Kidney epithelial cell (primary cell): ENCODE measurements around the gene TNFRSF8. TPM values are rescaled to one million over a fixed set of nuclear protein-coding genes. Genes with fewer than 3 reads are reported as not detected.

Source experiments
- DNase-seq: peaks from one replicate; pipeline ENCODE4 v3.0.0-alpha.2; 2010; ENCODE audit warnings: low read depth
- H3K27me3 ChIP-seq: 2 replicates; pipeline ENCODE4 v1.6.0; 2011; ENCODE audit warnings: low read length; ENCODE audit not compliant: control insufficient read depth, insufficient read depth
- H3K36me3 ChIP-seq: 2 replicates; pipeline ENCODE4 v1.5.1; 2011; ENCODE audit warnings: low read length; ENCODE audit not compliant: control insufficient read depth, insufficient read depth
- H3K4me3 ChIP-seq: 2 replicates; pipeline ENCODE4 v1.5.1; 2011; ENCODE audit warnings: low read depth, mild to moderate bottlenecking, control low read depth, low read length
- total RNA-seq: library from RNA; depleted of rRNA; stranded (reverse); fragments of >200 nt; gene quantifications from 2 replicates; pipeline ENCODE4 v1.2.3, GENCODE V29; 2015
- TF ChIP-seq, protein P1 (sequence below): IDR thresholded peaks from 2 replicates; pipeline ENCODE4 v1.5.1; 2011; ENCODE audit warnings: mild to moderate bottlenecking, moderate library complexity, low read length, control low read depth, inconsistent platforms; ENCODE audit not compliant: insufficient read depth, poor library complexity, severe bottlenecking

TNFRSF8 gene
- total RNA-seq, result 0.21 and 1.2 TPM in 2 replicates

GRCh38 chr1:12063141-12064072 lies at the start of gene TNFRSF8:
TNFRSF8 (plus strand) TSS chr1:12063303; CDS start chr1:12063599, 296 bp downstream.
- TF ChIP-seq, protein P1, sequence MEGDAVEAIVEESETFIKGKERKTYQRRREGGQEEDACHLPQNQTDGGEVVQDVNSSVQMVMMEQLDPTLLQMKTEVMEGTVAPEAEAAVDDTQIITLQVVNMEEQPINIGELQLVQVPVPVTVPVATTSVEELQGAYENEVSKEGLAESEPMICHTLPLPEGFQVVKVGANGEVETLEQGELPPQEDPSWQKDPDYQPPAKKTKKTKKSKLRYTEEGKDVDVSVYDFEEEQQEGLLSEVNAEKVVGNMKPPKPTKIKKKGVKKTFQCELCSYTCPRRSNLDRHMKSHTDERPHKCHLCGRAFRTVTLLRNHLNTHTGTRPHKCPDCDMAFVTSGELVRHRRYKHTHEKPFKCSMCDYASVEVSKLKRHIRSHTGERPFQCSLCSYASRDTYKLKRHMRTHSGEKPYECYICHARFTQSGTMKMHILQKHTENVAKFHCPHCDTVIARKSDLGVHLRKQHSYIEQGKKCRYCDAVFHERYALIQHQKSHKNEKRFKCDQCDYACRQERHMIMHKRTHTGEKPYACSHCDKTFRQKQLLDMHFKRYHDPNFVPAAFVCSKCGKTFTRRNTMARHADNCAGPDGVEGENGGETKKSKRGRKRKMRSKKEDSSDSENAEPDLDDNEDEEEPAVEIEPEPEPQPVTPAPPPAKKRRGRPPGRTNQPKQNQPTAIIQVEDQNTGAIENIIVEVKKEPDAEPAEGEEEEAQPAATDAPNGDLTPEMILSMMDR, result no peak
- no peaks in the 10 kb centered on the region for H3K36me3 ChIP-seq
- no peak for DNase-seq
- H3K4me3 ChIP-seq, result no peak within 1 kb of the TSS
- H3K27me3 ChIP-seq, result peaks cover 33% of the 10 kb centered on the region

GRCh38 chr1:12014141-12014991 lies 48.7 kb upstream of the TNFRSF8 start:
- TF ChIP-seq, protein P1, result no peak
- DNase-seq, result no peak
- Histone ChIP-seq H3K36me3 (peaks cover 5% of the 10 kb centered on the region), H3K27me3 (no peaks in the 10 kb centered on the region), H3K4me3 (no peak overlapping the region)

GRCh38 chr1:12015001-12015491 lies 48.1 kb upstream of the TNFRSF8 start:
- no peak for DNase-seq
- Histone ChIP-seq H3K27me3 (no peaks in the 10 kb centered on the region), H3K4me3 (no peak overlapping the region), H3K36me3 (peaks cover 4% of the 10 kb centered on the region)
- TF ChIP-seq, protein P1, result no peak

- Histone ChIP-seq H3K4me3 (no peak overlapping the region), H3K27me3 (no peaks in the 10 kb centered on the region), H3K36me3 (peaks cover 3% of the 10 kb centered on the region)
- TF ChIP-seq, protein P1, result no peak
- no peak for DNase-seq
Observed at GRCh38 chr1:12015499-12015898, 47.6 kb upstream of the TNFRSF8 start.

DNA sequence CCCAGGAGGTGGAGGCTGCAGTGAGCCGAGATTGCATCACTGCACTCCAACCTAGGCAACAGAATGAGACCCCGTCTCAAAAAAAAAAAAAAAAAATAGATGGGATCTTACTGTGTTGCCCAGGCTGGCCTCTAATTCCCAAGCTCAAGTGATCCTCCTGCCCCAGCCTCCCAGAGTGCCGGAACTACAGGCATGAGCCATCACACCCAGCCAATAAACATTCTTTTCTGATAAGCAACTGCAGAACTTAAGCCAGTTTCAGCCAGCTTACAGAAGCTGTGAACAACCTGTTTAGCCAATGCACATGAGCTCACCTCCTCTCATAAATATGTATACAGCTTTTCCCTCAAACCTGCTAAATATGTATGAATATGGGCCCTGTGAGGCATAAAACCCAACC lies 46.9 kb upstream of the TNFRSF8 start:
- Histone ChIP-seq H3K27me3 (no peaks in the 10 kb centered on the region), H3K36me3 (peaks cover 3% of the 10 kb centered on the region), H3K4me3 (no peak overlapping the region)
- DNase-seq, result no peak
- TF ChIP-seq, protein P1, result no peak
